Upper lobe of right lung (tissue), 1 donor: ENCODE measurements around the gene CDC42BPG. TPM values are rescaled to one million over a fixed set of nuclear protein-coding genes. Genes with fewer than 3 reads are reported as not detected.
"Not testable (repeated sequence)": the region's sequence is repeated elsewhere in the genome, so short reads cannot be mapped to it uniquely, and the experiment has no call there.

Experiments used
- ATAC-seq: fragments of 200-7000 bp; cut with Tn5 transposase; one replicate; pipeline ENCODE4 v1.9.1; 2020; ENCODE audit warnings: mild to moderate bottlenecking, moderate library complexity
- DNase-seq: peaks from one replicate; pipeline ENCODE4 v3.0.0-alpha.2; 2020
- H3K27ac ChIP-seq: fragments of 200-600 bp; one replicate; pipeline ENCODE4 v1.8.0; 2022
- H3K27me3 ChIP-seq: fragments of 200-600 bp; one replicate; pipeline ENCODE4 v1.8.0; 2022; ENCODE audit warnings: mild to moderate bottlenecking
- H3K36me3 ChIP-seq: fragments of 200-600 bp; one replicate; pipeline ENCODE4 v1.8.0; 2022
- H3K4me1 ChIP-seq: fragments of 200-600 bp; one replicate; pipeline ENCODE4 v1.8.0; 2022
- H3K4me3 ChIP-seq: fragments of 200-600 bp; one replicate; pipeline ENCODE4 v1.8.0; 2022; ENCODE audit warnings: mild to moderate bottlenecking
- H3K9me3 ChIP-seq: fragments of 200-600 bp; one replicate; pipeline ENCODE4 v1.8.0; 2022
- CTCF ChIP-seq: fragments of 200-600 bp; IDR thresholded peaks from one replicate; pipeline ENCODE4 v1.8.0; 2022; ENCODE audit warnings: antibody characterized with exemption
- intact Hi-C: fragments of 100-400 bp; cut with DNase I; formaldehyde crosslinking; loops from one replicate; pipeline ENCODE4 v1.11.0; 2022
- total RNA-seq: library from RNA; stranded (reverse); fragmentation: NEBNext Ultra II Directional; extraction: Animal tissue kit (Norgen Biotek cat#: 25700); gene quantifications from one replicate; pipeline ENCODE4 v1.2.1, GENCODE V29; 2021
- donor health status: DM: no; HTN: yes; CAD: no; lungs with severe emphysema.

The CDC42BPG gene
- total RNA-seq, 1 donor from 2014 or later, result 20.9 TPM

DNA sequence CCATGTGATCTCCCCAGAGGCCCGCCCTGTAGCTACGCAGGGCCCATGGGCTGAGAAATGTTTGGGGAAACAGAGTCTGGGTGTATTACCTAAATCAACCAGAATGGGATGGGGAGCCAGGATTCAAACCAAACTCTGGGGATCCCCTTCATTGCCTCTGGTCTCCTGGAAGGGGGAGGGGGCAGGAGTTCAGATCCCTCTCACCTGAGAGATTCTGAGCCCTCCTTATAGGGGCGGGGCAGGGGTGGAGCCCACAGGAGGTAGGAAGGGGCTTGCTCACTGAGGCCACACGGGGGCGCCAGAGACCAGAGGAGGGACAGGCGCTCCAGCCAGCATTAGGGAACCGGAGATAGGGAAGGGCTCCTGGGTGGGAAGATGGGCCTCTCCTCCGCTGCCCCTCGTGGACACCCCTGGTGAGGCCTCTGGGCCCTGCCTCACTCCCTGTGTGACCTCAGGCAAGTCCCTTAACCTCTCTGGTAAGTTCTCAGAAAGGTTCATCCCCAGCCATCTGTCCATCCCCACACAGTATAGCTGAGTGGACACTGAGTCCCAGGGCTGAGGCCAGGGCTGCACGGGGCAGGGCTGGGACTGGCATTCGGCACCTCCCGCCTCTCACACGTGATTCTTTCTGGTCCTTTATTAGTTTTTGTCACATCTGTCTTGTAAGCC, 2.7 kb upstream of the CDC42BPG start:
- Histone ChIP-seq H3K4me1 (peaks cover 44% of the 10 kb centered on the region), H3K27ac (no peak overlapping the region), H3K36me3 (no peaks in the 10 kb centered on the region), H3K4me3 (no peak overlapping the region), H3K27me3 (no peaks in the 10 kb centered on the region), H3K9me3 (no peaks in the 10 kb centered on the region)
- peak; percentile 99 for TF ChIP-seq CTCF
- peak; percentile 97 for DNase-seq
- intact Hi-C loops, result loop anchor here (5.0 kb wide), 1 partner anchor 45 kb away; no protein-coding TSS in a partner anchor
- peak; percentile 83 for ATAC-seq

DNA sequence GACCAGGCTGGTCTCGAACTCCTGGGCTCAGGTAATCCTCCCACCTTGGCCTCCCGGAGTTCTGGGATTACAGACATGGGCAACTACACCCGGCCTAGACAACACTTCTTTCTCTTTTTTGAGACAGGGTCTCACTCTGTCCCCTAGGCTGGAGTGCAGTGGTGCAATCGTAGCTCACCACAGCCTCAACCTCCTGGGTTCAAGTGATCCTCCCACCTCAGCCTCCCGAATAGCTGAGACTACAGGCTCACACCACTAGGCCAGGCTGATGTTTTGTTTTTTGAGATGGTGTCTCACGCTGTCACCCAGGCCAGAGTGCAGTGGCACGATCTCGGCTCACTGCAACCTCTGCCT, 1.3 kb upstream of the CDC42BPG start:
- Histone ChIP-seq H3K4me1 (peaks cover 32% of the 10 kb centered on the region), H3K27ac (peak overlapping the region; percentile 60)
- intact Hi-C loops, result loop anchor here (5.0 kb wide), 1 partner anchor 47 kb away; no protein-coding TSS in a partner anchor
- H3K9me3 ChIP-seq, DNase-seq, ATAC-seq, H3K36me3 ChIP-seq, H3K4me3 ChIP-seq, H3K27me3 ChIP-seq: not testable (repeated sequence)

GRCh38 chr11:64845129-64845775, 799 bp upstream of the CDC42BPG start:
- intact Hi-C loops, result loop anchor here (5.0 kb wide), 1 partner anchor 47 kb away; no protein-coding TSS in a partner anchor
- no peak for DNase-seq
- H3K4me1 ChIP-seq, result peaks cover 30% of the 10 kb centered on the region
- no peaks in the 10 kb centered on the region for H3K27me3 ChIP-seq
- H3K36me3 ChIP-seq, result no peaks in the 10 kb centered on the region
- no peak for TF ChIP-seq CTCF
- no peak for ATAC-seq
- peak overlapping the region; percentile 87 for H3K27ac ChIP-seq
- H3K4me3 ChIP-seq, result peak overlapping the region; percentile 61
- no peaks in the 10 kb centered on the region for H3K9me3 ChIP-seq

- no peaks in the 10 kb centered on the region for H3K36me3 ChIP-seq
- no peak for DNase-seq
- peaks cover 16% of the 10 kb centered on the region for H3K4me1 ChIP-seq
- H3K4me3 ChIP-seq, result peak overlapping the region; percentile 61
- no peaks in the 10 kb centered on the region for H3K27me3 ChIP-seq
- TF ChIP-seq CTCF, result no peak
- H3K27ac ChIP-seq, result peak overlapping the region; percentile 87
- H3K9me3 ChIP-seq, result no peaks in the 10 kb centered on the region
- intact Hi-C loops, result no loop called here
- no peak for ATAC-seq
Observed at GRCh38 chr11:64843686-64844329, 645 bp downstream of the CDC42BPG start.

DNA sequence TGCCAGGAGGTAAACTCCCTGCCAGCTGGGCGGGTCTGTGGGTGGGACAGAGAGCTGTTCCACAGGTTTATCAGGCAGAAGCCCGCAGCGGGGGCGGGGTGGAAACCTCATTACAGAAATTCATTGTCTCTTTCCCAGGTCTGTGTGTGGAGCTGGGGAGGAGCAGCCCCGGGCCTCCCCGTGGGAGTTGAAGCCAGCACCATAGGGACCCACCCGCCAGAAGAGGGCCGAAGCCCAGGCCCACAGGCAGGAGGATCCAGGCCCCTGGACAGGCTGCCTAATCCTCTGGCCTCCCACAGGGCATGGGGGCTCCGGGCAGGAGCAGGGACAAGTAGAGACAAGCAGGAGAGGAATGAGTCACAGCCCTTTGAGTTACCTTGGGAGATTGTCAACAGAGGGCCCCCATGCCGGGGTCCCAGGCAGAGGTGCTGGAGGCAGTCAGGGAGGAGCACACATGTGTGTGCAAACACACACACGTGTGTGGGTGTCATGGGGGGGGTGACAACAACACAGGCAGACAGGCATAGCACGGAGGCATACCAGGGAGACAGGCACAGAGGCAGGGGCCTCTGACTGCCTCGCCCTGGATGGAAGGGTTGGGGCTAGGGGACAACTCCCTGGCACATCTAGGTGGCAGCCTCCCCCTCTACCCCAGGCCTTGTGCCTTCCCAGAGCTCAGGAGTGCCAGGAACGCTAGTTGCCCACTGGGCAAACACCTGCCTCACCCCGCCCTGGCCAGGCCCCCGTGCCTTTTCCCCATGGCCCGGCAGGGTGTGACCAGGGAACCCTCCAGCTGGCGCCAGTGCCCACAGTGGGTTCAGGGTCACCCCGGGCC, 1.4 kb downstream of the CDC42BPG start:
- Histone ChIP-seq H3K4me1 (peaks cover 16% of the 10 kb centered on the region), H3K27ac (peak overlapping the region; percentile 87), H3K36me3 (no peaks in the 10 kb centered on the region), H3K9me3 (no peaks in the 10 kb centered on the region), H3K4me3 (peak overlapping the region; percentile 61), H3K27me3 (no peaks in the 10 kb centered on the region)
- peak; percentile 86 for DNase-seq
- TF ChIP-seq CTCF, result no peak
- ATAC-seq, result peak; percentile 47
- intact Hi-C loops, result no loop called here
